ENCODE data around the gene ZDHHC16.
"Not testable (repeated sequence)": the region's sequence is repeated elsewhere in the genome, so short reads cannot be mapped to it uniquely, and the experiment has no call there.

Gene ZDHHC16

DNA sequence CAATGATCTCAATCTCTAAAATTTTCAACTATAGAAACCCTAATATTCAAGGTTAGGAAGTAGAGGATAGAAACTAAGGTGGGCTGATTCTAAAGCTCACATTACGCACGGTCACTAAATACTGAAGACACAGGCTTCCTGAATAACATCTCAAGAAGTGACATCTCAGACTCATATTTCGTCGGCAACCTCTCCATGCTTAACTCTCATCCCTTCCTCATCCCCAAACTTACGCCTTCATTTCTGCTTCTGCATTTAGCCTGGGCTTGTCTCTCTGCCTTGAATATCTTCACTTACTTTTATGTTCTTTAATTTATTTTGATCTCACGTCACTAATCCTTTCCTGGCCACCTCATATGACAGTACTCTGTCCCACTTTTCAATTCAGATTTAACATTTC lies 10.8 kb upstream of the ZDHHC16 start:
- DNase-seq = no peak

- DNase-seq = no peak
These were observed 3.7 kb upstream of the ZDHHC16 start for GRCh38 chr10:97442277-97442676.

DNA sequence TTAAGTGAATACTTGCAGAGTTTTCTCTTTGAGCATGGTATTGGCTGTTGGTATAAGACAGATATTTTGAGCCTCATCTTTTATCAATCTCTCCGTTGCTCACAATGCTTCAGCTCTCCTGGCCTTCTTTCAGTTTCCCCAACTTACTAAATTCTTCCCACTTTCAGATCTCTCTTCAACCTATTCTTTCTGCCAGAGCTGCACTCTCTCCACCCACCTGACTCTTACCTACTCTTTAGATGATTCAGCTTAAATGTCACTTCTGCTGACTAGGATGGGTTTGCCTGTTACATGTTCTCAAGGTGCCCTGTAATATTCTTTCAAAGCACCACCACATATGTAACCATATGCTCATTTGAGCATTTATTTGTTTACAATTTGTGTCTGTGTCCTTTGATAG lies 1.8 kb upstream of the ZDHHC16 start:
- no peak for DNase-seq

DNA sequence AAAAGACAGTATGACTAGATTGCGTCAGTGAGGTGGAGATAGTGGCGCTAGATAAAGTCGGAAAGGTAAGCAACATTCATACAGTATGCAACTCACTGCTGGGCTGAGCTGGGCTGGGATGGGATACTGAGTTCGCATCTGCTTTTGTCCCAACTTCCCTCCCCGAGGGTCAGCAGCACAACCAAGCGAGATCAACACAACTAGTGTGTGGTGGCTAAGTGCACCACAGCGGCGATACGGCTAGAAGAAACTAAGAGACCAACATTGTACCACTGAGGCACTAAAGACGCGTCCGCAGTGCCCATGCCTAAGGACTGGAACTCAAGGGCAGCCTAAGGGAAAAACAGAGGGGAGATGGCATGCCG lies 636 bp upstream of the ZDHHC16 start:
- no peak for DNase-seq

DNA sequence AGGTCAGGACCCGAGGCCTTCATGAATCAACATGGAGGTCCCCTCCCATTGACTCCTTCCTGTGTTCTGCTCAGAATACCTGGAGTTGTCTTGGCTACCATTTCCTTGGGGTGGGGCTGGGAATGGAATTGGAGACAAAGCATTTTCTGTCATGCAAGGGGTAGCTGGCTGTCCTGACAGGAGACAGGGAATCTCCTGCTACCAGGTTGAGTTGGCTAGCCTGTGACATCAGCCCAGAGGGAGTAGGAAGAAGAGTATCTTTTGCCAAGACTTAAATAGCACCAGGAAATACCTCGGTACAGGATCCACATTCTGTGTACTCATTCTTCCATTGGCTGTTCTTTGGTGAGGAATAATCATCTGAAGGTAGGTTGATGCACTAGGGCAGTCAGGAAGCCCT lies 4.9 kb downstream of the ZDHHC16 start:
- DNase-seq = no peak

DNA sequence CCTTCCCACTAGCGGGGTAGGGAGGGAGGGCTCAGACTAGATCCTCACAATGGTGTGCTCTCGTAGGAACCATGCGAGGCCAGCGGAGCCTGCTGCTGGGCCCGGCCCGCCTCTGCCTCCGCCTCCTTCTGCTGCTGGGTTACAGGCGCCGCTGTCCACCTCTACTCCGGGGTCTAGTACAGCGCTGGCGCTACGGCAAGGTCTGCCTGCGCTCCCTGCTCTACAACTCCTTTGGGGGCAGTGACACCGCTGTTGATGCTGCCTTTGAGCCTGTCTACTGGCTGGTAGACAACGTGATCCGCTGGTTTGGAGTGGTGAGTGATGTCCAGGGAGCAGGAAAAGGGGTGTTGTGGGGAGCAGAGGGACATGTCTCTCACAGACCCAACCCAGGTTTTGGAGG lies 5.6 kb downstream of the ZDHHC16 start:
- DNase-seq = no peak

DNA sequence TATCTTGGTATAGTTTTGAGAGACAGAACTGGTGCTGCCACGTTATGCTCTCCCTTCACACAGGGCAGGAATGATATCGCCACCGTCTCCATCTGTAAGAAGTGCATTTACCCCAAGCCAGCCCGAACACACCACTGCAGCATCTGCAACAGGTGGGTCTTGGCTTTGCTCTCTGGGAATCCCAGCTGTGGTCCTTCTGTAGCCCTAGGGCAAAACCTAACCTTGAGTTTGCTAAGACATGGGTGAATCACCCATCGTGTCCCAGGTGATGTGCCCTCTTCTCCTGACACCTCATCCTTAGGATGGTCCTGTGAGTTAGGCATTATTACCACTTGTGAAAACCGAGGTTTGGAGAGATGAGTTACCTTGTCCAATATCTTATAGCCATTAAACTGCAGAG lies 6.4 kb downstream of the ZDHHC16 start:
- DNase-seq = no peak

- no peak for DNase-seq
These were observed 8.5 kb downstream of the ZDHHC16 start for GRCh38 chr10:97454330-97455036.

GRCh38 chr10:97456034-97456685 lies 10.2 kb downstream of the ZDHHC16 start:
- DNase-seq = no peak

DNA sequence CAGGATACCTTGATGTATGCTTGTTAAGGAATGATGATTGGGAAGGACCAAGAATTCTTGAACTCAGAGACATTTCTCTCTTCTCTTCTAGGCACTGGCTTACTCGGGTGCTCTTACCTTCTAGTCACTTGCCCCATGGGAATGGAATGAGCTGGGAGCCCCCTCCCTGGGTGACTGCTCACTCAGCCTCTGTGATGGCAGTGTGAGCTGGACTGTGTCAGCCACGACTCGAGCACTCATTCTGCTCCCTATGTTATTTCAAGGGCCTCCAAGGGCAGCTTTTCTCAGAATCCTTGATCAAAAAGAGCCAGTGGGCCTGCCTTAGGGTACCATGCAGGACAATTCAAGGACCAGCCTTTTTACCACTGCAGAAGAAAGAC lies 10.7 kb downstream of the ZDHHC16 start:
- no peak for DNase-seq

DNA sequence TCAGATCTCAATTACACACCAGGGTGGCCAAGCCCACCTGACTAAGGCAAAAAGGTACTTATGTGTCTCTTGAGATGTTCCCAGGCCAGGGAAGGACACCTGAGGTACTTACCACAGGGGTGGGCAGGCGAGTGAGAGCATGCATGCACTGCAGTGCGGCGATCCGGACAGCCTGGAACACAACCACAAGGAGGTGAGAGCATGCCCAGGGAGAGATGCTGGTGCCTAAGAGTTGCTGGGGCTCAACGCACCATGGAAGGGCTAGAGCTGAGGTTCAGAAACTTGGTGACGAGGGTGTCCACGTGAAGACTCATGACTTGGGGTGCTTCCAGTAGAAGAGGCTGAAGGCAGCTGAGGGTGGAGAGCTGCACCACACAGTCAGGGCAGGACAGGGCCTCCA lies 13.1 kb downstream of the ZDHHC16 start:
- no peak for DNase-seq

DNA sequence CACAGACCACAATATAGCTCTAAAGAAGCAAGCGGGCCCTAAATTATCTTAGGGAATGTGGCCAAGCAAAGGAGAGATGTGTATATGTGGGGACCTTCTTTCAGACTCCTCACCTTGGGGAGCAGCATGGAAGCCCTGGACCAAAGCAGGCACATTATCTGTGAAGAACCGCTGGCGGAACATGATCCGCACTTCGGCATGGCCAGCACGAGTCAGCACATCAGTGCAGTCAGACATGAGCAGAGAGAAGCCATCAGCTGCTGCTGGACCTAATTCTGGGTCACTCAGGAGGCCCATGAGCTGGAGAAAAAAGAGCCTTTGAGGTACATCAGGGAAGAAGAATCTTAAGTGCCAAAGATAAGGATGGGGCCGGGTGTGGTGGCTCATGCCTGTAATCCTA lies 14.0 kb downstream of the ZDHHC16 start:
- no peak for DNase-seq

DNA sequence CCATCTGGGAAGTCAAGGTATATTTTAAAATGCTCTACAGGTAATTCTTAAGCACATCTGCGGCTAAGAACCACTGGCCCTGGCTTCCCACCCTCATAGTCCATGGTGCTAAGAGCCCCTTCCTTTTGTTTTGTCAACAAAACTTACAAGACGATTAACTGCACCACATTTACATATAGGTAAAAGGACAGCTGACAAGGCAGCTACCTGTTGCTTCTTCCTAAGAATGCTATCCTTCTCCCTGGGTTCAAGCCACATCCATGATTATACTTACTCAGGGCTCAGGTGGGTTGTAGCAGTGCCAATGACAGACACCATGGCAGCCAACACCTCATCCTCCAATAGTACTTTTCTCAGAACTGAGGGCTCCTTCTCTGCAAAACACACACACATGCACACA lies 16.3 kb downstream of the ZDHHC16 start:
- no peak for DNase-seq

DNA sequence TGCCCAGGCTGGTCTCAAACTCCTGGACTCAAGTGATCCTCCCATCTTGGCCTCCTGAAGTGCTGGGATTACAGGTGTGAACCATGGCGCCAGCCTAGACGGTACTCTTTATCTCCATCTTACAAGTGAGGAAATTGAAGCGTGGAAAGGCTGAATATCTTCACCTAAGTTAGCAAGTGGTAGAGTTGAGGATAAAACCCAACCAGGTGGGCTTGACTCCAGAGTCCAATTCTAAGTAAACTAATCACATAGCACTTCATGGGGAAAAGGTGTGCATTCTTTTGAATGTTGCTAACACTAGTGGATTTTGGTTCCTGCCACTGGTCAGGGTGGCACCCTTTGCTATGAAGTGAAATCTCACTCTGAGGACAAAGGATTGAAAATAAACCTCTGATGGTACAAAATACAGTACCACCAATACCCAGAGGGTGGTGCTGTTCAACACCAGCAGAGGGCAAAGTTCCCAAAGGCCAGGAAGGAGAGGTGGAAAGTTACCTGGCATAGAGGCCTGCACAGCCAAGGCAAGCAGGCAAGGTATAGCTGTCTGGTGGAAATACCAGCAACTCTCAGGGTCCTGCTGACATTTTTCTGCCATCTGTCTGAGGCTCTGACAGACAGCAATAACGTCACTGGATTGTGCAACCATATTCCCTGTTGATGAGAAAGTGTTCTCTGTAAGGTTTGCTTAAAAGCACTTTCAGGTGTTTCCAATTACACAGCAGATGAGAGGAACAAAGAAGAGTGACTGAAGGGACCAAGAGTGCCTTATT lies 17.6 kb downstream of the ZDHHC16 start:
- peak; percentile 49 for DNase-seq

DNA sequence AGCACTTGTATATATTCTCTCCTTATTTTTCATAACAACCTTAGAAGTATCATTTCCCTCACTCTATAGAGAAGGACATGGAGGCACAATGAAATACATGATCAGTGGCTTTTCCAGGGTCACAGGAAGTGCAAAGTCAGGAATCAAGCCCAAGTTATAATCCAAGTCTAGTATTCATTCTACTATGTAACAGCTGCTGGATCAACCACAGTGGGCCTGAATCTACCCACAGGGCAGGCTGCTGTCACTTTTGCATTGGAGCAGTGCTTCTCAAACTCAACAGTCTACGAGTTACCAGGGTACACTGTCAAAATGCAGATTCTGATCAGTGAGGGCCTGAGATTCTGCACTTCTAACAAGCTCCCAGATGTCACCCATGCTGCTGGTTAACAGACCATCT lies 18.3 kb downstream of the ZDHHC16 start:
- no peak for DNase-seq

- DNase-seq = no peak
These were observed 20.0 kb downstream of the ZDHHC16 start for GRCh38 chr10:97465982-97466381.

DNA sequence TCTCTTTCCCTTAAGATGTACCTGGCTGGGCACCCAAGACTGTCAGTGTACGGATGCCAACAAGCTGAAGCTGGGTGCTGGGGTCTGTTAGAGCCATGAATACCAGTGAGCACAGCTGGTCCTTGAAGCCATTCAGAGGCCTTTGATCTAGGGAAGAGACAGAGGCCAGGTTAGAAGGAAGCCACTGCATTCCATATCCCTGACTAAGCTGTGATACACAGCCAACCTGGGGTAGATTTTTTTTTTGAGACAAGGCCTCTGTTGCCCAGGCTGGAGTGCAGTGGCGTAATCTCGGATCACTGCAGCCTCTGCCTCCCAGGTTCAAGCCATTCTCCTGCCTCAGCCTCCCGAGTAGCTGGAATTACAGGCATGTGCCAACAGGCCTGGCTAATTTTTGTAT lies 20.8 kb downstream of the ZDHHC16 start:
- peak; percentile 57 for DNase-seq

DNA sequence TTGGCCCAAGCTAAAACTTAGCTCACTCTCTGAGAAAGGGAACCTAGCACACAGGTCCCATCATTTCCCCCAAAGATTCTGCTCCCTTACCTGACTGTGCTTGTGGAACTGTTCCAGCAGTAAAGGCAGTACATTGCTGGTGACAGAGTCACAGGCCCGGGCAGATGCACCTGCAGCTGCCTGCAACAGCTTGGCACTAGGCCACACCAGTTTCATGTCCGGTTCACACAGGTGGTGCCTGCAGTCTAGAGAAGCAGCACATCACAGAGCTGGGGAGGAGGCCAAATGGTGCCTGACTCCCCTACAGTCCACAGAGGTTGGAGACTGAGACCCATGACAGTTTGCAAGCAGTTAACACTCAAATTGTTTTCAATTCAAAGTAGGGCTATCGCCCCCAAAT lies 22.2 kb downstream of the ZDHHC16 start:
- no peak for DNase-seq

DNA sequence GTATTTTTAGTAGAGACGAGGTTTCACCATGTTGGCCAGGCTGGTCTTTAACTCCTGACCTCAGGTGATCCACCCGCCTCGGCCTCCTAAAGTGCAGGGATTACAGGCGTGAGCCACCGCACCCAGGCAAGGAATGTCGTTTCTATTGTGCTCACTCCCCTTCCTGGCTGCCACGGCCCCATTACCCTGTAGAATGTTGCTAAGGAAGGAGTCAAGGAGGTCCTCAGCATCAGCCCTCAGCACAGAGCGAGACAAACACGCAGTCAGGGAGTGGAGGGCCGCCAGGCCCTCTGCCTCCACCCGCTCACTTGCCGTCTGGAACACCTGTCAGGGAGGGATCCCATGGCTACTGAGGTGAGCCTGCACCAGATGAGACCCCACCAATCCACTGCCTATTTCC lies 22.8 kb downstream of the ZDHHC16 start:
- DNase-seq = not testable (repeated sequence)

DNA sequence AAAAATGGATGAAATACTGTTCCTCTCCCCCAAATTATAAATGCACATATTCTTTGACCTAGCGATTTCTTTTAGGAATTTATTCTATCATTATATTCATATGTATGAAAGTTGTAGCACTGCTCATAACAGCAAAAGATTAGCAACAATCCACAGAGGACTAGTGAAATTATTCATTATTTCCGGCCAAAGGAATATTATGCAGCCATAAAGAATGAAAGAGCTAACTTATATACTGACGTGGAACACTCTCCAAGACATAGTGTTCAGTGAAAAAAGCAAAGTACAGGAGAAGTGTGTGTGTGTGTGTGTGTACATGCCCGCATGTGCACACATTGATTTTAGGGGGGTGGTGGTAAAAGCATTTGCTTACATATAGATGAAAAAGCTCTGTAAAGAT lies 28.9 kb downstream of the ZDHHC16 start:
- DNase-seq = no peak

- no peak for DNase-seq
These were observed 30.1 kb downstream of the ZDHHC16 start for GRCh38 chr10:97475936-97476594.

DNA sequence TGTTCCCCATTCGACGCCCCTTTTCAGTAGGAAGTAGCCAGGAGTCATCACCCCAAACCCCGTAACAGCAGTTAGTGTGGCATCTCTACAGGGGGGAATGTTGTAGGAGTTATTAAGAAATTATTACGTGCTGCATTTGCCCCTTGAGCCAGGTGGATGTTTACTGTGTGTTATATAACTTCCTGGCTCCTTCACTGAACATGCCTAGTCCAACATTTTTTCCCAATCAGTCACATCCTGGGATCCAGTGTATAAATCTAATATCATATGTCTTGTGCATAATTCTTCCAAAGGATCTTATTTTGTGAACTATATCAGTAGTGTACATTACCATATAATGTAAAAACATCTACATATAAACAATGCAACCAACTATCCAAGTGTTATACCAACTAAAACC lies 33.4 kb downstream of the ZDHHC16 start:
- peak; percentile 52 for DNase-seq

GRCh38 chr10:97479939-97480338 lies 34.0 kb downstream of the ZDHHC16 start:
- DNase-seq = no peak

- DNase-seq = peak; percentile 20
These were observed 35.1 kb downstream of the ZDHHC16 start for GRCh38 chr10:97481071-97481470.
